ENCODE results near the gene NEK11. TPM values are rescaled to one million over a fixed set of nuclear protein-coding genes. Genes with fewer than 3 reads are reported as not detected.

NEK11 gene
- polyA plus RNA-seq, 1 of the 3 experiments (the other 2 are of a cell fraction), result 4.7 TPM

DNA sequence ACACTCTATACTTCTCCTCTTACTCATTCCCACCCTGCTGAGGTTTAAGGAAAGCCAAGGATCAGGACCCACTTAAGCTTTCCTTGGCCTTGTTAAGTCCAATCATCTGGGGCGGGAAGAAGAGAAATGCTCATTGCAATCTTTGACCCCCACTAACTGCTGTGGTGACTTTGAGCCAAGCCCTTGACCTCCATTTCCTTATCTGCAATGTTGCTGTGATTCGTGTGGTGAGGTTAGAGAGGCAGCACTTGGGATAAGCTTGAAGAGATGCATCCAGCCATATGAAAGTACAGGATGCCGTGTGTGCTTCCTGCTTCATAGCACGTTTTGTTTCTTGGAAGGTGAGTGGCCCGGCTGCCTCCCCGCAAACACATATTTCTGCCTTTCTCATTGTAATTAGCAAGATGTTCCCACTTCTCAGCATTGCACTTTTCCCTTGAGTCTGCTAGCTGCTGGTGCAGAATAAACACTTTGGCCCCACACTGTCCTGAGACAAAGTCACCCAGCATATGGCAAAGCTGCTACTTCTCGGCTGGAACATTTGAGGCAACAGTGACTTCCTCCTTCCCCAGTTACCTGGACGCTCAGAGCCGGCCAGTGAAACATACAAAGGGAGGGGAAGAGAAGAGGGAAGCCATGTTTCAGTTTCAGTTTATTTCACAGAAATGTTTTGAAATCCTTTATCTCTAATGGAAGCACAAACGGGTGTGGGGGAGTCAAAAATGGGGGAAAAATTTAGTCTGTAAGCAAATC is 344.4 kb downstream of the NEK11 start:
- WGBS (ENCODE audit: low lambda C conversion rate), result 89% methylated on average over 10 of the region's 10 CpGs
- H3F3A ChIP-seq (replicated peaks; ENCODE audit: insufficient read depth), result no peaks in the 10 kb centered on the region
- TF ChIP-seq GATA2 (CRISPR knock-in tag; IDR thresholded peaks at IDR 0.05) (no peak), RXRA (IDR thresholded peaks at IDR 0.05; ENCODE audit: borderline replicate concordance, low read depth) (no peak), POLR2AphosphoS5 (IDR thresholded peaks at IDR 0.05; ENCODE audit: low read depth, low read length) (no peak), JUND (IDR thresholded peaks at IDR 0.05) (no peak), RCOR1 (IDR thresholded peaks at IDR 0.05; ENCODE audit: low read length) (no peak), TCF12 (IDR thresholded peaks at IDR 0.05) (no peak), RFX5 (IDR thresholded peaks at IDR 0.05; ENCODE audit: low read length) (no peak), FOXJ3 (CRISPR knock-in tag; IDR thresholded peaks at IDR 0.05) (no peak)
- TF ChIP-seq, protein P1, sequence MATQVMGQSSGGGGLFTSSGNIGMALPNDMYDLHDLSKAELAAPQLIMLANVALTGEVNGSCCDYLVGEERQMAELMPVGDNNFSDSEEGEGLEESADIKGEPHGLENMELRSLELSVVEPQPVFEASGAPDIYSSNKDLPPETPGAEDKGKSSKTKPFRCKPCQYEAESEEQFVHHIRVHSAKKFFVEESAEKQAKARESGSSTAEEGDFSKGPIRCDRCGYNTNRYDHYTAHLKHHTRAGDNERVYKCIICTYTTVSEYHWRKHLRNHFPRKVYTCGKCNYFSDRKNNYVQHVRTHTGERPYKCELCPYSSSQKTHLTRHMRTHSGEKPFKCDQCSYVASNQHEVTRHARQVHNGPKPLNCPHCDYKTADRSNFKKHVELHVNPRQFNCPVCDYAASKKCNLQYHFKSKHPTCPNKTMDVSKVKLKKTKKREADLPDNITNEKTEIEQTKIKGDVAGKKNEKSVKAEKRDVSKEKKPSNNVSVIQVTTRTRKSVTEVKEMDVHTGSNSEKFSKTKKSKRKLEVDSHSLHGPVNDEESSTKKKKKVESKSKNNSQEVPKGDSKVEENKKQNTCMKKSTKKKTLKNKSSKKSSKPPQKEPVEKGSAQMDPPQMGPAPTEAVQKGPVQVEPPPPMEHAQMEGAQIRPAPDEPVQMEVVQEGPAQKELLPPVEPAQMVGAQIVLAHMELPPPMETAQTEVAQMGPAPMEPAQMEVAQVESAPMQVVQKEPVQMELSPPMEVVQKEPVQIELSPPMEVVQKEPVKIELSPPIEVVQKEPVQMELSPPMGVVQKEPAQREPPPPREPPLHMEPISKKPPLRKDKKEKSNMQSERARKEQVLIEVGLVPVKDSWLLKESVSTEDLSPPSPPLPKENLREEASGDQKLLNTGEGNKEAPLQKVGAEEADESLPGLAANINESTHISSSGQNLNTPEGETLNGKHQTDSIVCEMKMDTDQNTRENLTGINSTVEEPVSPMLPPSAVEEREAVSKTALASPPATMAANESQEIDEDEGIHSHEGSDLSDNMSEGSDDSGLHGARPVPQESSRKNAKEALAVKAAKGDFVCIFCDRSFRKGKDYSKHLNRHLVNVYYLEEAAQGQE (IDR thresholded peaks at IDR 0.05; ENCODE audit: low read depth, low read length), result no peak
- TF ChIP-seq, protein P2, sequence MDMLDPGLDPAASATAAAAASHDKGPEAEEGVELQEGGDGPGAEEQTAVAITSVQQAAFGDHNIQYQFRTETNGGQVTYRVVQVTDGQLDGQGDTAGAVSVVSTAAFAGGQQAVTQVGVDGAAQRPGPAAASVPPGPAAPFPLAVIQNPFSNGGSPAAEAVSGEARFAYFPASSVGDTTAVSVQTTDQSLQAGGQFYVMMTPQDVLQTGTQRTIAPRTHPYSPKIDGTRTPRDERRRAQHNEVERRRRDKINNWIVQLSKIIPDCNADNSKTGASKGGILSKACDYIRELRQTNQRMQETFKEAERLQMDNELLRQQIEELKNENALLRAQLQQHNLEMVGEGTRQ (IDR thresholded peaks at IDR 0.05; ENCODE audit: borderline replicate concordance, low read depth, low read length), result no peak
- TF ChIP-seq, protein P3, sequence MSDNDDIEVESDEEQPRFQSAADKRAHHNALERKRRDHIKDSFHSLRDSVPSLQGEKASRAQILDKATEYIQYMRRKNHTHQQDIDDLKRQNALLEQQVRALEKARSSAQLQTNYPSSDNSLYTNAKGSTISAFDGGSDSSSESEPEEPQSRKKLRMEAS (IDR thresholded peaks at IDR 0.05; ENCODE audit: low read depth), result no peak
- no peaks in the 10 kb centered on the region for H4K20me1 ChIP-seq (ENCODE audit: insufficient read depth)
- H3K79me2 ChIP-seq (ENCODE audit: insufficient read depth), result no peaks in the 10 kb centered on the region
- no peaks in the 10 kb centered on the region for H3K27me3 ChIP-seq (ENCODE audit: insufficient read depth)
- no peak overlapping the region for H2AFZ ChIP-seq (ENCODE audit: low read depth)
- no peak for DNase-seq
- no peaks in the 10 kb centered on the region for H3K9me3 ChIP-seq
- H3K9me2 ChIP-seq, result no peaks in the 10 kb centered on the region
- no peak overlapping the region for H3K27ac ChIP-seq (ENCODE audit: low read depth in 2 of 2, low read length in 1 of 2)
- no peak overlapping the region for H3K9ac ChIP-seq
- H3K36me3 ChIP-seq (replicated peaks in 1 of 2; ENCODE audit: control insufficient read depth in 1 of 2, insufficient read depth in 2 of 2, low read length in 1 of 2), result peaks cover 2 to 5% of the 10 kb centered on the region in 2 experiments
- H3K4me2 ChIP-seq, result no peak overlapping the region
- no peak overlapping the region for H3K4me3 ChIP-seq (ENCODE audit: low read depth in 2 of 2, low read length in 1 of 2)
- CTCF ChIA-PET, result no interaction called here
- POLR2A ChIA-PET, result no interaction called here
- no peaks in the 10 kb centered on the region for H3K4me1 ChIP-seq (ENCODE audit: control insufficient read depth in 1 of 2, insufficient read depth in 2 of 2, low read depth in 1 of 2, low read length in 1 of 2)

DNA sequence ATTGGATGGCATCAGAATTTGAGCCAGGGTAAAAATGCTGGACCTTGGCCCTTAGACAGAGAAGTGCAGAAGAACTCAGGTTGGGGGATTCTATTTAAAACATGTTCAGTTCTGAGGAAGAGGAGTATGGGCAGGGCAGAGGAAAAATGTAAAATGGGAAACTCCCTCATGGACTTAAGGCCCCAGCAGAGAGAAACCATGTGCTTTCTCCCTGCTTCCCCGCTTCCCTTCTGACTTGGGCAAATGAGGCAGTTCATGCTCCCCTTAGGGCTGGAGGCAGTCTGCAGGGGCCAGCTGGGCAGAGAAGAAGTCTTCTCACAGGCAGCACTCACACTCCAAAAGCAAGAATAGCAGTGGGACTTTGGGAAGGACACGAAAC is 345.0 kb downstream of the NEK11 start:
- Histone ChIP-seq H3K4me3 (ENCODE audit: low read depth in 2 of 2, low read length in 1 of 2) (no peak overlapping the region), H3K79me2 (ENCODE audit: insufficient read depth) (no peaks in the 10 kb centered on the region), H3K27me3 (ENCODE audit: insufficient read depth) (no peaks in the 10 kb centered on the region), H3K9ac (no peak overlapping the region), H3K27ac (ENCODE audit: low read depth in 2 of 2, low read length in 1 of 2) (no peak overlapping the region), H4K20me1 (ENCODE audit: insufficient read depth) (no peaks in the 10 kb centered on the region), H3K4me2 (no peak overlapping the region), H3K9me2 (no peaks in the 10 kb centered on the region), H2AFZ (ENCODE audit: low read depth) (no peak overlapping the region), H3F3A (replicated peaks; ENCODE audit: insufficient read depth) (no peaks in the 10 kb centered on the region), H3K36me3 (replicated peaks in 1 of 2; ENCODE audit: control insufficient read depth in 1 of 2, insufficient read depth in 2 of 2, low read length in 1 of 2) (peaks cover 5% of the 10 kb centered on the region in 2 experiments), H3K4me1 (ENCODE audit: control insufficient read depth in 1 of 2, insufficient read depth in 2 of 2, low read depth in 1 of 2, low read length in 1 of 2) (no peaks in the 10 kb centered on the region), H3K9me3 (no peaks in the 10 kb centered on the region)
- ChIA-PET POLR2A (no interaction called here), CTCF (no interaction called here)
- DNase-seq, result no peak
- WGBS (ENCODE audit: low lambda C conversion rate), result 90% methylated on average over 2 of the region's 2 CpGs
- TF ChIP-seq, protein P4, sequence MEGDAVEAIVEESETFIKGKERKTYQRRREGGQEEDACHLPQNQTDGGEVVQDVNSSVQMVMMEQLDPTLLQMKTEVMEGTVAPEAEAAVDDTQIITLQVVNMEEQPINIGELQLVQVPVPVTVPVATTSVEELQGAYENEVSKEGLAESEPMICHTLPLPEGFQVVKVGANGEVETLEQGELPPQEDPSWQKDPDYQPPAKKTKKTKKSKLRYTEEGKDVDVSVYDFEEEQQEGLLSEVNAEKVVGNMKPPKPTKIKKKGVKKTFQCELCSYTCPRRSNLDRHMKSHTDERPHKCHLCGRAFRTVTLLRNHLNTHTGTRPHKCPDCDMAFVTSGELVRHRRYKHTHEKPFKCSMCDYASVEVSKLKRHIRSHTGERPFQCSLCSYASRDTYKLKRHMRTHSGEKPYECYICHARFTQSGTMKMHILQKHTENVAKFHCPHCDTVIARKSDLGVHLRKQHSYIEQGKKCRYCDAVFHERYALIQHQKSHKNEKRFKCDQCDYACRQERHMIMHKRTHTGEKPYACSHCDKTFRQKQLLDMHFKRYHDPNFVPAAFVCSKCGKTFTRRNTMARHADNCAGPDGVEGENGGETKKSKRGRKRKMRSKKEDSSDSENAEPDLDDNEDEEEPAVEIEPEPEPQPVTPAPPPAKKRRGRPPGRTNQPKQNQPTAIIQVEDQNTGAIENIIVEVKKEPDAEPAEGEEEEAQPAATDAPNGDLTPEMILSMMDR (IDR thresholded peaks at IDR 0.05), result no peak
- no peak for TF ChIP-seq JUND (IDR thresholded peaks at IDR 0.05)

All from SK-N-SH (cell line).